ENCODE results near the gene ZFYVE26. TPM values are rescaled to one million over a fixed set of nuclear protein-coding genes. Genes with fewer than 3 reads are reported as not detected.

The ZFYVE26 gene
- total RNA-seq, 1 donor from 2014 or later: 18.3 TPM

GRCh38 chr14:67846029-67846610 is 29.7 kb upstream of the ZFYVE26 start:
- H3K27ac Mint-ChIP-seq: no peak overlapping the region
- H3K79me2 ChIP-seq (ENCODE audit: low read depth): no peaks in the 10 kb centered on the region

GRCh38 chr14:67837011-67837624 is 20.7 kb upstream of the ZFYVE26 start:
- no peaks in the 10 kb centered on the region for H3K9me3 Mint-ChIP-seq
- peaks cover 4% of the 10 kb centered on the region for H3K36me3 Mint-ChIP-seq
- H3K9me3 ChIP-seq (ENCODE audit: low read depth): no peaks in the 10 kb centered on the region
- H3K9ac ChIP-seq: no peak overlapping the region
- no peak overlapping the region for H3K27ac Mint-ChIP-seq
- H3K4me3 ChIP-seq: no peak overlapping the region
- no peak overlapping the region for H3K27ac ChIP-seq
- H3K4me2 ChIP-seq: no peak overlapping the region
- H3K79me2 ChIP-seq (ENCODE audit: low read depth): no peaks in the 10 kb centered on the region
- H3K27me3 ChIP-seq: no peaks in the 10 kb centered on the region
- no peak overlapping the region for H2AFZ ChIP-seq (replicated peaks)
- peaks cover 2% of the 10 kb centered on the region for H3K36me3 ChIP-seq
- TF ChIP-seq EZH2phosphoT487 (IDR thresholded peaks at IDR 0.05) (no peak), EZH2 (IDR thresholded peaks at IDR 0.05) (no peak)
- TF ChIP-seq, protein P1, sequence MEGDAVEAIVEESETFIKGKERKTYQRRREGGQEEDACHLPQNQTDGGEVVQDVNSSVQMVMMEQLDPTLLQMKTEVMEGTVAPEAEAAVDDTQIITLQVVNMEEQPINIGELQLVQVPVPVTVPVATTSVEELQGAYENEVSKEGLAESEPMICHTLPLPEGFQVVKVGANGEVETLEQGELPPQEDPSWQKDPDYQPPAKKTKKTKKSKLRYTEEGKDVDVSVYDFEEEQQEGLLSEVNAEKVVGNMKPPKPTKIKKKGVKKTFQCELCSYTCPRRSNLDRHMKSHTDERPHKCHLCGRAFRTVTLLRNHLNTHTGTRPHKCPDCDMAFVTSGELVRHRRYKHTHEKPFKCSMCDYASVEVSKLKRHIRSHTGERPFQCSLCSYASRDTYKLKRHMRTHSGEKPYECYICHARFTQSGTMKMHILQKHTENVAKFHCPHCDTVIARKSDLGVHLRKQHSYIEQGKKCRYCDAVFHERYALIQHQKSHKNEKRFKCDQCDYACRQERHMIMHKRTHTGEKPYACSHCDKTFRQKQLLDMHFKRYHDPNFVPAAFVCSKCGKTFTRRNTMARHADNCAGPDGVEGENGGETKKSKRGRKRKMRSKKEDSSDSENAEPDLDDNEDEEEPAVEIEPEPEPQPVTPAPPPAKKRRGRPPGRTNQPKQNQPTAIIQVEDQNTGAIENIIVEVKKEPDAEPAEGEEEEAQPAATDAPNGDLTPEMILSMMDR (IDR thresholded peaks at IDR 0.05): peak; percentile 71
- no peaks in the 10 kb centered on the region for H3K4me1 ChIP-seq
- no peaks in the 10 kb centered on the region for H3K4me1 Mint-ChIP-seq
- H3F3A ChIP-seq (ENCODE audit: low read depth): peaks cover 12% of the 10 kb centered on the region
- H3K4me3 Mint-ChIP-seq: no peak overlapping the region
- peak; percentile 74 for DNase-seq (ENCODE audit: low spot score)
- no peaks in the 10 kb centered on the region for H4K20me1 ChIP-seq (ENCODE audit: low read depth)
- no peaks in the 10 kb centered on the region for H3K27me3 Mint-ChIP-seq (ENCODE audit: insufficient read depth, low read depth)

More at GRCh38 chr14:67846029-67846610, 29.7 kb upstream of the ZFYVE26 start:
- Histone ChIP-seq H3K4me2 (no peak overlapping the region), H3F3A (ENCODE audit: low read depth) (no peaks in the 10 kb centered on the region), H3K9me3 (ENCODE audit: low read depth) (no peaks in the 10 kb centered on the region), H3K36me3 (no peaks in the 10 kb centered on the region), H3K9ac (no peak overlapping the region), H3K4me3 (no peak overlapping the region), H2AFZ (replicated peaks) (no peak overlapping the region), H3K27me3 (no peaks in the 10 kb centered on the region), H3K27ac (no peak overlapping the region), H3K4me1 (no peaks in the 10 kb centered on the region), H4K20me1 (ENCODE audit: low read depth) (no peaks in the 10 kb centered on the region)
- Mint-ChIP-seq H3K9me3 (peaks cover 39% of the 10 kb centered on the region), H3K36me3 (peaks cover 25% of the 10 kb centered on the region), H3K27me3 (ENCODE audit: insufficient read depth, low read depth) (no peaks in the 10 kb centered on the region), H3K4me3 (no peak overlapping the region), H3K4me1 (no peaks in the 10 kb centered on the region)
- TF ChIP-seq, protein P1 (IDR thresholded peaks at IDR 0.05): no peak
- DNase-seq (ENCODE audit: low spot score): no peak

- no peak for DNase-seq (ENCODE audit: low spot score)
- H3K9me3 Mint-ChIP-seq: no peaks in the 10 kb centered on the region
- no peak overlapping the region for H3K4me2 ChIP-seq
- H3K27me3 ChIP-seq: no peaks in the 10 kb centered on the region
- H3K27me3 Mint-ChIP-seq (ENCODE audit: insufficient read depth, low read depth): no peaks in the 10 kb centered on the region
- TF ChIP-seq EZH2phosphoT487 (IDR thresholded peaks at IDR 0.05) (no peak), EZH2 (IDR thresholded peaks at IDR 0.05) (no peak)
- TF ChIP-seq, protein P1 (IDR thresholded peaks at IDR 0.05): no peak
- H3K36me3 ChIP-seq: peaks cover 2% of the 10 kb centered on the region
- no peaks in the 10 kb centered on the region for H3K79me2 ChIP-seq (ENCODE audit: low read depth)
- no peak overlapping the region for H3K9ac ChIP-seq
- H4K20me1 ChIP-seq (ENCODE audit: low read depth): no peaks in the 10 kb centered on the region
- peaks cover 5% of the 10 kb centered on the region for H3K36me3 Mint-ChIP-seq
- no peak overlapping the region for H3K4me3 ChIP-seq
- H3K4me1 ChIP-seq: no peaks in the 10 kb centered on the region
- H3K4me3 Mint-ChIP-seq: no peak overlapping the region
- H3F3A ChIP-seq (ENCODE audit: low read depth): peaks cover 12% of the 10 kb centered on the region
- H2AFZ ChIP-seq (replicated peaks): no peak overlapping the region
- H3K9me3 ChIP-seq (ENCODE audit: low read depth): no peaks in the 10 kb centered on the region
- no peak overlapping the region for H3K27ac Mint-ChIP-seq
- no peaks in the 10 kb centered on the region for H3K4me1 Mint-ChIP-seq
- H3K27ac ChIP-seq: no peak overlapping the region
These were observed 19.2 kb upstream of the ZFYVE26 start for GRCh38 chr14:67835596-67835995.
